Bronchial epithelial cell (primary cell): ENCODE measurements around the gene GPC5. TPM values are rescaled to one million over a fixed set of nuclear protein-coding genes. Genes with fewer than 3 reads are reported as not detected.

Source experiments
- DNase-seq: peaks from one replicate; pipeline ENCODE4 v3.0.0-alpha.2; 2010; ENCODE audit warnings: low read depth
- FAIRE-seq: peaks from 2 replicates; lab custom pipeline; 2011; peaks lifted over from hg19 to GRCh38; lab: Jason Lieb, UNC
- H3K27me3 ChIP-seq: 2 replicates; pipeline ENCODE4 v1.5.1; 2011; ENCODE audit warnings: low read length; ENCODE audit not compliant: control insufficient read depth, insufficient read depth
- H3K36me3 ChIP-seq: 2 replicates; pipeline ENCODE4 v1.5.1; 2011; ENCODE audit warnings: low read length; ENCODE audit not compliant: control insufficient read depth, insufficient read depth
- H3K4me3 ChIP-seq: 2 replicates; pipeline ENCODE4 v1.5.1; 2011; ENCODE audit warnings: mild to moderate bottlenecking, low read depth, low read length, control low read depth
- CTCF ChIP-seq: IDR thresholded peaks from 2 replicates; pipeline ENCODE4 v1.5.1; 2011; ENCODE audit warnings: mild to moderate bottlenecking, moderate library complexity, low read length, control low read depth, inconsistent platforms; ENCODE audit not compliant: insufficient read depth, severe bottlenecking
- total RNA-seq: library from RNA; depleted of rRNA; stranded (reverse); fragments of >200 nt; gene quantifications from 2 replicates; pipeline ENCODE4 v1.2.1, GENCODE V29; 2014

The GPC5 gene
- total RNA-seq, 1 donor from 2014 or later, result 1.8 TPM

GRCh38 chr13:91802957-91803356 is 404.5 kb downstream of the GPC5 start:
- no peaks in the 10 kb centered on the region for H3K36me3 ChIP-seq
- FAIRE-seq (no peak), DNase-seq (no peak)
- no peak overlapping the region for H3K4me3 ChIP-seq
- no peak for TF ChIP-seq CTCF
- no peaks in the 10 kb centered on the region for H3K27me3 ChIP-seq

GRCh38 chr13:91804724-91805123 is 406.3 kb downstream of the GPC5 start:
- DNase-seq (no peak), FAIRE-seq (no peak)
- H3K36me3 ChIP-seq, result no peaks in the 10 kb centered on the region
- TF ChIP-seq CTCF, result no peak
- no peaks in the 10 kb centered on the region for H3K27me3 ChIP-seq
- H3K4me3 ChIP-seq, result no peak overlapping the region

GRCh38 chr13:91805605-91806004 is 407.2 kb downstream of the GPC5 start:
- no peaks in the 10 kb centered on the region for H3K27me3 ChIP-seq
- FAIRE-seq, result no peak
- no peaks in the 10 kb centered on the region for H3K36me3 ChIP-seq
- no peak for TF ChIP-seq CTCF
- no peak overlapping the region for H3K4me3 ChIP-seq
- no peak for DNase-seq

- DNase-seq (no peak), FAIRE-seq (no peak)
- H3K36me3 ChIP-seq, result no peaks in the 10 kb centered on the region
- no peaks in the 10 kb centered on the region for H3K27me3 ChIP-seq
- TF ChIP-seq CTCF, result no peak
- H3K4me3 ChIP-seq, result no peak overlapping the region
These were observed 410.7 kb downstream of the GPC5 start for GRCh38 chr13:91809161-91809560.

GRCh38 chr13:91813253-91813652 is 414.8 kb downstream of the GPC5 start:
- FAIRE-seq, result no peak
- TF ChIP-seq CTCF, result no peak
- H3K27me3 ChIP-seq, result no peaks in the 10 kb centered on the region

GRCh38 chr13:91816263-91816807 is 417.9 kb downstream of the GPC5 start:
- no peak for DNase-seq
- FAIRE-seq, result no peak
- no peak for TF ChIP-seq CTCF

More at GRCh38 chr13:91813253-91813652, 414.8 kb downstream of the GPC5 start:
- Histone ChIP-seq H3K36me3 (no peaks in the 10 kb centered on the region), H3K4me3 (no peak overlapping the region)
- no peak for DNase-seq

More at GRCh38 chr13:91816263-91816807, 417.9 kb downstream of the GPC5 start:
- H3K36me3 ChIP-seq, result no peaks in the 10 kb centered on the region
- no peak overlapping the region for H3K4me3 ChIP-seq
- no peaks in the 10 kb centered on the region for H3K27me3 ChIP-seq
